Head of caudate nucleus (tissue), 42 donors: ENCODE data around the gene TMEM131L.
A peak's percentile ranks its signal among the peaks of the same experiment; 100 is the strongest.
"Not testable (repeated sequence)": the region's sequence is repeated elsewhere in the genome, so short reads cannot be mapped to it uniquely, and the experiment has no call there.

Source experiments
- DNase-seq, 42 donors: peaks; one replicate each; pipeline versions ENCODE4 v3.0.0 to v3.0.0-alpha.2; 2020 to 2021; ENCODE audit warnings: mixed read lengths in 7 of 42
- intact Hi-C: fragments of 100-400 bp; cut with DNase I; formaldehyde crosslinking; loops from one replicate; pipeline ENCODE4 v1.15.0; 2022

The TMEM131L gene

GRCh38 chr4:153471071-153471697, 5.0 kb downstream of the TMEM131L start:
- not testable (repeated sequence) for DNase-seq
- intact Hi-C loops: loop anchor here (10.0 kb wide), 1 partner anchor 126 kb away; the partner anchor contains the start of gene MND1

GRCh38 chr4:153471698-153472093, 5.5 kb downstream of the TMEM131L start:
- intact Hi-C loops: loop anchor here (10.0 kb wide), 1 partner anchor 127 kb away; the partner anchor contains the start of gene MND1
- DNase-seq: no peak

DNA sequence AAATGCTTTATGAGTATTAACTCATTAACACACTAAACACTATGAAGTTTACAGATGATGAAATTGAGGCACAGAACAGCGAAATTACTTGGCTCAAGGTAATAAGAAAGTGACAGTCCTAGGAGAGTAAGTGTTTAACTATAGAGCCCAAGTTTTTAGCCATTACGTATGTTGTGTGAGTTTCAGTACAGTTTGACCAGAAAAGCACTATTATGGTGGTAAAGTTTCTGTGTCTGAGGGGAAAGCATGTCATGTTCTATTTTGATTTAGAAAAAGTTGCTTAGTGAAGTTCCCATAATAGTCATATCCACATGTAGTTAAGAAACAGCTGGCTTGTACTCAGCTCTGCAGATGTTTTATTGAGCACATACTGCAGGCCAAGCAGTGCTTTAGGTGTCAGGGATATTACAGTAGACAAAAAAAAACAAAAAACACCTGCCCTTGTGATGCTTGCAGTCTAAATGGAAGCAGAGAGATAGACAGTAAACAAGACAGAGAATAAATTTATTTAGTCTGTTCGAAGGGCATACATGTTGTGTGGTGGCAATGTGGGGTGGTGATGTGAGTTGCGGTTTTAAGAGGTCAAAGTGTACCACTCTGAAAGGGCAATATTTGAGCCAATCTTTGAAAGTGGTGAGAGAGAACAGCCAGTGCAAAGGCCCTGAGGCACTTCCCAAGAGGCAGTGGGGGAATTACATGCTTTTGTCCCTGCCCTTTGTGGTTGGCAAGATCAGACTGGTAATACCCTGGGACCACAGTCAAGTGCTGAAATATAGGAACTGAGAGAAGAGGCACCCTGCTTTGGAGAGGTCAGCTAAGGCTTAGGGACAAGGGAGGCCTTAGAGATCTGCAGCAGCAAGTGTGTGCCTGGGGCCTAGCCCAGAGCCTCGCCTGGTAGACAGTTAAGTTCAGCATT, 6.2 kb downstream of the TMEM131L start:
- intact Hi-C loops: loop anchor here (10.0 kb wide), 1 partner anchor 128 kb away; the partner anchor contains the start of gene MND1
- DNase-seq: no peak

DNA sequence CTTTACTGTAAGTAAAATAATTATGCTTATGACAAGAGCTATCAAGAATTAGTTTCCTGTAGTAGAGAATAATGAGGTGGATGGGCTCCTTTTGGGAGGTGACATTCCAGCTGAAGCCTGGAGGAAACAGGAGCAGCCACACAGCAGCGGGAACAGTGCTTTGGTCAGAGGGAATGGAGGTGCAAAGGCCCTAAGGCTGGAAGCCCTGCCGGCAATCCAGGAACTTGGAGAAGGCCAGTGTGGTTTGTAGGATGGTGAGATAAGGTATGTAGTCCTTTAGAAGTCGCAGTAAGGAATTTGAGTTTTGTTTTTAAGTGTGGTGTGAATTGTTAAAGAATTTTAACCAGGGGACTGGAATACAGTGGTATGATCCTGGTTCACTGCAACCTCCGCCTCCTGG, 8.1 kb downstream of the TMEM131L start:
- DNase-seq: no peak
- intact Hi-C loops: loop anchor here (10.0 kb wide), 1 partner anchor 129 kb away; the partner anchor contains the start of gene MND1

- intact Hi-C loops: loop anchor here (10.0 kb wide), 1 partner anchor 132 kb away; the partner anchor contains the start of gene MND1
- DNase-seq: peak in 10 of 42 donors; percentile 24 to 58 (median 45)
These were observed 10.8 kb downstream of the TMEM131L start for GRCh38 chr4:153476829-153477574.

GRCh38 chr4:153479101-153479500, 12.9 kb downstream of the TMEM131L start:
- no peak for DNase-seq
- intact Hi-C loops: loop anchor here (10.0 kb wide), 1 partner anchor 134 kb away; the partner anchor contains the start of gene MND1

DNA sequence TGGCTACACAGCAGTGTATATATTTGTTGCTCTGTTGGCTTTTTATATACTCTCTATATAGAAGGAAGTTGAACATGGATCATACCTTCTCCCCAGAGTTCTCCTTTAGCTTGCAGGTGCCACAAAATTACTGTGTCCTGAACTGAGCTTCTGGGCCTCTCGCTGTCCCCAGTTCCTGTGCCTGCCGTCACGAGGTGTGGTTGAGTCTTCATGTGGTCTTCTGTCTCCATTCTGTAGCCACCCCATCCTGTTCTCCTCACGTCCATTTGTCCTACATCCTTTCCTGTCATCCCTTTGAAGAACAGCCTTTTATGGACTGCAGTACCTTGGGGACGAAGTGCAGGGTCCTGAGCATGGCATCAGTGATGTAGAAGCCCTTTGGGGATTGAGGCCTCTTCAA, 14.5 kb downstream of the TMEM131L start:
- intact Hi-C loops: no loop called here
- peak in 1 of 42 donors; percentile 9 for DNase-seq

DNA sequence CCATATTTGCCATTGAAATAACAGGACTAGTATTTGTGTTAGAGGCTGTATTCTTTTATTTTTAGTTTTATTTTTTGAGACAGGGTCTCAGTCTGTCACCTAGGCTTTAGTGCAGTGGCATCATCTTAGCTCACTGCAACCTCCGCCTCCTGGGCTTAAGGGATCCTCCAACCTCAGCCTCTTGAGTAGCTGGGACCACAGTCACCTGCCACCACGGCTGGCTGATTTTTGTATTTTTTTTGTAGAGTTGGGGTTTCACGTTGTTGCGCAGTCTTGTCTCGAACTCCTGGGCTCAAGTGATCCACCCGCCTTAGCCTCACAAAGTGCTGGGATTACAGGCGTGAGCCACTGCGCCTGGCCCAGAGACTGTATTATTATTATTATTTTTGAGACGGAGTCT, 15.3 kb downstream of the TMEM131L start:
- no peak for DNase-seq
- intact Hi-C loops: no loop called here

DNA sequence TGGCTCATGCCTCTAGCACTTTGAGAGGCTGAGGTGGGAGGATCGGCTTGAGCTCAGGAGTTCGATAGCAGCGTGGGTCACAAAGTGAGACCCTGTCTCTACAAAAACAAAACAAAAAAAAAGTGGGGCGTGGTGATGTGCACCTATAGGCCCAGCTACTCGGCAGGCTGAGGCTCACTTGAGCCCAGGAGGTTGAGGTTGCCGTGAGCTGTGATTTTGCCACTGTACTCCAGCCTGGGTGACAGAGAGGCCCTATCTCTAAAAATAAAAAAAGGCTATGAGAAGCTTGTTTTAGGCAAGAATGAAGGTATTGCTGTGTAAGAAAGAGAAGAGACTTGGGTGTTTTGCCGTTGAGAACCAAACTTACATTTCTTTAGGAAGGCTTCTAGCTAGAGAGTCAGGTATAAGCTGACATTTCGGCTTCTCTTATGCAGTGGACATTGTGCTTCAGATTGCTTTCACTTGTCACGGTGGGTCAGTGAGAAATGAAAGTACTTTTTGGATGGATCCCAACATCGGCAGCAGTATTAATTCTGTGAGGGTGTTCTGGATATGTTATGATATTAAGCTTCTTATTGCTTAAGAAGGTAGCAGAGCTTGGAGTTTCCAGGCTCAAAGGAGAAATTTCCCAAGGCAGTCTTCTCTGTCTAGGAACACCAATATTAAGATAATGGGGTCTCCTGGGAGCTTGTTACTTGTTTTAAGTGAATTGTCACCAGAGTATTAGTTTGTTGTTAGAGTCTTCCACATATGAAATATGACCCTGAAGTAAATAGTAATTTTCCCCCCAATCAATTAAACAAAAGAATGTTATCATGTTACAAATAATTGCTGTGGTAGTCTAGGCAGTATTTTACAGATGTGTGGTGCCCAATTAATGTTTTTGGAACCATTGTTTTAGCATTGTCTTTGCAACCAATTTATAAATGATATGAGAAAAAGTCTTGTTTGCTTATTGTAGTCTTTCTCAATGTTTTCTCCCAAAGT, 17.6 kb downstream of the TMEM131L start:
- intact Hi-C loops: no loop called here

GRCh38 chr4:153485359-153485758, 19.2 kb downstream of the TMEM131L start:
- no peak for DNase-seq
- intact Hi-C loops: no loop called here

More for the DNA sequence above, 17.6 kb downstream of the TMEM131L start:
- DNase-seq: no peak

DNA sequence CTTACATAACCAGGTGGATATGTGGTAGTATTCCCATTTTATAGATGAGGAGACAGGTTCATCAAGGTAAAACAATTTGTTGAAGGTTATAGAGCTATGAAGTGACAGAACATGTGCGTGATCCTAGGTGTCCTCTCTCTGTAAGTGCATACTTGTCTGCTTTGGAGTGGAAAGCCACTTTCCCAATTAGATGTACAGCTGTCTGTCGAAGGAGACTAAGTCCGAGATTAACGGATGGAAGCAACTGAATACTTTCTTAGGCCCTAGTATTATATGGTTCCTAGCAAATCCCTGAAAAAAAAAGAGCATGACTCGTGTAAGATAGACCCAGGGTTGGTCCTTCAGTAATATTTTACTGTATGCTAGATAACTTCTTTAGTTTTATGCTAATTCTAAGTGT, 19.7 kb downstream of the TMEM131L start:
- intact Hi-C loops: no loop called here
- no peak for DNase-seq

- intact Hi-C loops: no loop called here
- peak in 1 of 42 donors; percentile 24 for DNase-seq
These were observed 20.4 kb downstream of the TMEM131L start for GRCh38 chr4:153486281-153487151.

GRCh38 chr4:153488006-153488891, 22.1 kb downstream of the TMEM131L start:
- DNase-seq: peak in 40 of 42 donors; percentile 51 to 84 (median 68)
- intact Hi-C loops: no loop called here

GRCh38 chr4:153489856-153490558, 23.8 kb downstream of the TMEM131L start:
- intact Hi-C loops: no loop called here
- no peak for DNase-seq

DNA sequence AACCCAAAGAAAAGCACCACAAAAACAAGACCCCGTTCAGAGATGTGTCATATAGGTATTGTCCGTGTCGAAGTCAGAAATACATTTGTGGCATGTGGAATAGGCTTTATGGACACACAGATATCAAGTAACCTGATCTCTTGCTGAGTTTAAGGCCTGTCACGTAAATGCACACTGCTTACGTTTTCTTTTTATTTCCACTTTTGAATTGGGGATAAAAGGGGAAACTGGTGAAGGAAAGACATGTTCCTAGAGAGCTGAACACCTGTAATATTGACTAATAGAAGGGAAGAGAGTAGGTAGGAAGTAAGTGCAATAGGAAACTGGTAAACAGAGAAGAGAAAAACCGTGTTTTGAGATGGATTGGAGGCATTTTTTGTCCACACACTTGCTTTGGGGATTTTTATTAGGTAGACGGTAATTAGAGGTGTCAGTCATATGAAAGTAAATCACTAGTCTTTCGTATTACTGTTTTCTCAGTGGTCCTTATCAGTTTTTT, 24.9 kb downstream of the TMEM131L start:
- DNase-seq: no peak
- intact Hi-C loops: no loop called here
